T-helper 9 cell (primary cell): ENCODE measurements around the gene STIP1.

Experiments used
- DNase-seq: peaks from one replicate; pipeline ENCODE4 v3.0.0-alpha.2; 2020

STIP1 gene

GRCh38 chr11:64224891-64225607 is 39.1 kb downstream of the STIP1 start:
- DNase-seq: no peak

GRCh38 chr11:64225608-64226506 is 39.9 kb downstream of the STIP1 start, which contains the start of the genes NUDT22 and TRPT1:
TSS of gene NUDT22 (plus strand) at chr11:64226274. CDS start at chr11:64226653, 379 bp downstream.
TSS of gene TRPT1 (minus strand) at chr11:64226186. CDS start at chr11:64225860, 326 bp downstream.
- peak; percentile 88 for DNase-seq

- DNase-seq: no peak
Measured at GRCh38 chr11:64226507-64227051, 40.6 kb downstream of the STIP1 start.

GRCh38 chr11:64227405-64227956 is 41.5 kb downstream of the STIP1 start:
- no peak for DNase-seq

- DNase-seq: no peak
Measured at GRCh38 chr11:64229090-64229743, 43.2 kb downstream of the STIP1 start.

GRCh38 chr11:64229744-64230170 is 43.8 kb downstream of the STIP1 start:
- no peak for DNase-seq

GRCh38 chr11:64230171-64230984 is 44.4 kb downstream of the STIP1 start, which contains the start of gene DNAJC4:
TSS of gene DNAJC4 (plus strand) at chr11:64230548. CDS start at chr11:64230855, 307 bp downstream.
- peak; percentile 83 for DNase-seq

GRCh38 chr11:64230985-64231365 is 45.0 kb downstream of the STIP1 start:
- DNase-seq: no peak

GRCh38 chr11:64231546-64231945 is 45.6 kb downstream of the STIP1 start:
- no peak for DNase-seq

- no peak for DNase-seq
Measured at GRCh38 chr11:64232182-64232966, 46.4 kb downstream of the STIP1 start.

- no peak for DNase-seq
Measured at GRCh38 chr11:64232967-64233315, 47.0 kb downstream of the STIP1 start.

GRCh38 chr11:64233913-64234586 is 48.1 kb downstream of the STIP1 start, which contains the start of gene VEGFB:
TSS of gene VEGFB (plus strand) at chr11:64234584. CDS start at chr11:64234834, 250 bp downstream.
- peak; percentile 73 for DNase-seq

- DNase-seq: peak; percentile 46
Measured at GRCh38 chr11:64234647-64235379, 48.8 kb downstream of the STIP1 start.

- no peak for DNase-seq
Measured at GRCh38 chr11:64235437-64236161, 49.6 kb downstream of the STIP1 start.

GRCh38 chr11:64237484-64237951 is 51.5 kb downstream of the STIP1 start:
- DNase-seq: no peak

- DNase-seq: no peak
Measured at GRCh38 chr11:64238076-64238475, 52.1 kb downstream of the STIP1 start.

GRCh38 chr11:64238999-64239398 is 53.0 kb downstream of the STIP1 start:
- no peak for DNase-seq

GRCh38 chr11:64239662-64240434 is 53.9 kb downstream of the STIP1 start:
- DNase-seq: no peak
